A549 treated with GW870086 at 1 μM for 4 hours (cell line): ENCODE measurements around the gene IKZF3. TPM values are rescaled to one million over a fixed set of nuclear protein-coding genes. Genes with fewer than 3 reads are reported as not detected.

Source experiments
- total RNA-seq: library from RNA; stranded (reverse); fragments of 200-300 nt; extraction: Qiagen RNA extraction; gene quantifications from 5 replicates; pipeline ENCODE4 v1.2.3, GENCODE V29; 2022; ENCODE audit warnings: low read depth

IKZF3 gene
- not detected in 5 replicates for total RNA-seq

GRCh38 chr17:39863918-39864746 is at the start of gene IKZF3:
IKZF3 (minus strand) TSS chr17:39864312; CDS start chr17:39864126, 186 bp downstream.

GRCh38 chr17:39867880-39868553 is 3.9 kb upstream of the IKZF3 start, which contains the start of gene ZPBP2:
ZPBP2 (plus strand) TSS chr17:39868202; CDS start chr17:39868355, 153 bp downstream.

GRCh38 chr17:39737760-39738567 is 126.1 kb downstream of the IKZF3 start, which contains the start of gene GRB7:
GRB7 (plus strand) TSS chr17:39737938; CDS start chr17:39742302, 4,364 bp downstream.

GRCh38 chr17:39730095-39730921 is 133.8 kb downstream of the IKZF3 start, which contains the start of gene MIEN1:
MIEN1 (minus strand) TSS chr17:39730532; CDS start chr17:39730495, 37 bp downstream.

Other genes with a start within 250 kb of the IKZF3 start
- gene PPP1R1B, start 237.4 kb downstream of the IKZF3 start, total RNA-seq: 0.14 TPM in 1 of 5 replicates, not detected in the others
- 52.3 to 59.0 TPM (median 54.0 TPM) in 5 replicates for gene STARD3, start 227.2 kb downstream of the IKZF3 start, total RNA-seq
- gene TCAP, start 199.0 kb downstream of the IKZF3 start, total RNA-seq: 0.72 to 1.5 TPM (median 1.1 TPM) in 5 replicates
- 0.20 to 0.23 TPM in 2 of 5 replicates, not detected in the others for gene PNMT, start 195.9 kb downstream of the IKZF3 start, total RNA-seq
- gene PGAP3, start 176.3 kb downstream of the IKZF3 start, total RNA-seq: 6.6 to 8.9 TPM (median 8.5 TPM) in 5 replicates
- 25.6 to 35.1 TPM (median 32.4 TPM) in 5 replicates for gene ERBB2, start 164.2 kb downstream of the IKZF3 start, total RNA-seq
- gene MIEN1, start 133.8 kb downstream of the IKZF3 start, total RNA-seq: 85.3 to 102 TPM (median 94.6 TPM) in 5 replicates
- 2.8 to 5.0 TPM (median 4.2 TPM) in 5 replicates for gene GRB7, start 126.4 kb downstream of the IKZF3 start, total RNA-seq
- gene ZPBP2, start 3.9 kb upstream of the IKZF3 start, total RNA-seq: not detected in 5 replicates
- 1.6 to 3.1 TPM (median 2.4 TPM) in 5 replicates for gene GSDMB, start 54.3 kb upstream of the IKZF3 start, total RNA-seq
- gene ORMDL3, start 63.3 kb upstream of the IKZF3 start, total RNA-seq: 36.6 to 48.2 TPM (median 41.9 TPM) in 5 replicates
- not detected in 5 replicates for gene LRRC3C, start 63.4 kb upstream of the IKZF3 start, total RNA-seq
- not detected in 5 replicates for gene GSDMA, start 98.7 kb upstream of the IKZF3 start, total RNA-seq
- gene PSMD3, start 116.5 kb upstream of the IKZF3 start, total RNA-seq: 150 to 178 TPM (median 172 TPM) in 5 replicates
- 0.16 to 0.69 TPM (median 0.48 TPM) in 5 replicates for gene CSF3, start 151.1 kb upstream of the IKZF3 start, total RNA-seq
- 45.6 to 57.3 TPM (median 54.6 TPM) in 5 replicates for gene MED24, start 190.1 kb upstream of the IKZF3 start, total RNA-seq
- 17.8 to 25.3 TPM (median 23.9 TPM) in 5 replicates for gene THRA, start 198.7 kb upstream of the IKZF3 start, total RNA-seq
- 8.6 to 11.3 TPM (median 10.7 TPM) in 5 replicates for gene NR1D1, start 236.3 kb upstream of the IKZF3 start, total RNA-seq